Fibroblast of pulmonary artery (primary cell): ENCODE measurements around the gene ZNF438.

Experiments used
- DNase-seq: peaks from one replicate; pipeline ENCODE4 v3.0.0-alpha.2; 2010; ENCODE audit warnings: low read depth
- H3K4me3 ChIP-seq: replicated peaks from 2 replicates; pipeline ENCODE4 v1.5.1; 2011; ENCODE audit warnings: low read depth, mild to moderate bottlenecking, control low read depth, low read length, moderate library complexity
- CTCF ChIP-seq: IDR thresholded peaks from 2 replicates; pipeline ENCODE4 v1.5.1; 2011; ENCODE audit warnings: mild to moderate bottlenecking, control low read depth, low read length, inconsistent platforms; ENCODE audit errors: missing control alignments

Gene ZNF438

DNA sequence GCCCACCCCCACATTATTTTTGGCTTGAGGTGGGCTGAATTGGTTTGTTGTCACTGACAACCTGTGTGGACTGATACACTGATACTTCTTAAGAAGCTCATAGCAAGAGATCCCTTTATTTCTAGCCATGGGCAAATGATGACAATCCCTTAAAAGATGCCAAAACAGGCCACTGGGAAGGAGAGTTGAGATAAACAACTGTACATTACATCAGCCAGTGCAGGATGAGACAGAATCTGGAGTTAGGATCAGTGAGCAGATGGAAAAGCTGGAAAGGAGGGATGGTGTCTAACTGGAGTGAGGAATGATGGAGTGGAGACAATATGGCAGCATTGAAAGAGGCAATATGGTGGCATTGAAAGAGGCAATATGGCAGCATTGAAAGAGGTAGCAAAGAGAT, 206.2 kb downstream of the ZNF438 start:
- no peak overlapping the region for H3K4me3 ChIP-seq
- no peak for DNase-seq
- no peak for TF ChIP-seq CTCF

DNA sequence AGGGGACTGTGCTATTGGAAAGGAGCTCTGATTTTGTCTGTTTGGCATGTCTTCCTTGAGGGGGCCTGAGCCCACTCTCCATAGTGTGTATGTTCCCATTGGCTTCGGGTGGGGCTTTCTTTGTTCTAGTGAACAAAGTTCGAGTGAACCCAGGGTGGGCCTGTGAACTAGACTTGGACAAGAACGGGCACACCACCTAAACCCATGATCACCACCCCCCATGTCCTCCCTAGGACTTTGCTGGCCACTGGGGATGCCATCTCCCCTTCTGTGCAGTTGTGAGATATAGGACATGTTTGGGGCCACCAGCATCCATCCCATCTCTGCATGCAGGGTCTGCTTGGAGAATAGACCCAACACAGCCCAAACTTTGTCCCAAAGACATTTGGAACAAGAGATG, 206.6 kb downstream of the ZNF438 start:
- no peak overlapping the region for H3K4me3 ChIP-seq
- no peak for DNase-seq
- no peak for TF ChIP-seq CTCF

GRCh38 chr10:30823651-30824050, 208.0 kb downstream of the ZNF438 start:
- H3K4me3 ChIP-seq = no peak overlapping the region
- TF ChIP-seq CTCF = no peak
- DNase-seq = no peak

- no peak overlapping the region for H3K4me3 ChIP-seq
- no peak for DNase-seq
- TF ChIP-seq CTCF = no peak
Observed at GRCh38 chr10:30822693-30823465, 208.8 kb downstream of the ZNF438 start.

DNA sequence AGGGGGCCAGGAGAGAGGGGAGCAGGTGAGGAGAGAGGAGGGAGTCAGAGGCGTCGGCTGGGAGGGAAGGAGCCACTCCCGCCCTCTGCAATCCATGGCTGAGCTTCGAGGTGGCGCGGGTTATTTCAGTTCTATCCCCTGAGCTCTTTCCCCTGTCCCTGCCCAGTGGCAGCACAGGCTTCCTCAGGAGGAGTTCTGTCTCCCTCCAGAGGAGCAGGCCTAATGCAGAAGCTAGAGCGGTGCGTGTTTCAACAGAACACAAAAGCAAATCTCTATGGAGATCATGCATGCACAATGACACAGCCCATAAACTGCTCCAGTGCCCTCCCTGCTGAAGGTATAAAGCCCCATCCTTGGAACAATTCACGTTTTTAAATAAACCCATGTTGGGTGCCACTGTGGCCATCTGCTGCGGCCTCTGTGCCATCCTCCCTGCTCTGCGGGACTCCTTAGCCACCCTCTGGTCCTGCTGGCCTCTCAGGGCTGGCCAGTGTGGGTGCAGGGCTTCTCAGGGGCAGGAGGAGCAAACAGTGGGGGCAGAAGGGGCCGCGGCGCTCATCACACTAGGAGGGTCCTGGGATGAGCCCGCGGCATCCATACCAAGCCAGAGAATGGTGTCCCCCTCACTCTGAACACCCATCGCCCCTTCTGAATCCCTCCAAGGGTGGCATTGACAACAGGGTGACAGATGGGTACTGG, 209.5 kb downstream of the ZNF438 start:
- no peak for TF ChIP-seq CTCF
- no peak for DNase-seq
- H3K4me3 ChIP-seq = no peak overlapping the region

GRCh38 chr10:30821261-30821993, 210.2 kb downstream of the ZNF438 start:
- no peak overlapping the region for H3K4me3 ChIP-seq
- DNase-seq = no peak
- TF ChIP-seq CTCF = no peak
